Fibroblast of skin of right biceps (primary cell): Measurements from ENCODE around the gene PNMA8A.

Source experiments
- DNase-seq: peaks from one replicate; pipeline ENCODE4 v3.0.0-alpha.2; 2013

Gene PNMA8A

GRCh38 chr19:46491975-46492682 lies 20.8 kb upstream of the PNMA8A start:
- DNase-seq = no peak

- DNase-seq = no peak
Observed at GRCh38 chr19:46490774-46491173, 19.4 kb upstream of the PNMA8A start.

- DNase-seq = peak; percentile 82
Observed at GRCh38 chr19:46489445-46490272, 18.3 kb upstream of the PNMA8A start.

GRCh38 chr19:46488551-46488950 lies 17.2 kb upstream of the PNMA8A start:
- no peak for DNase-seq

GRCh38 chr19:46487802-46488445 lies 16.6 kb upstream of the PNMA8A start:
- peak; percentile 68 for DNase-seq

- DNase-seq = no peak
Observed at GRCh38 chr19:46487178-46487801, 15.9 kb upstream of the PNMA8A start.

GRCh38 chr19:46486358-46486757 lies 15.0 kb upstream of the PNMA8A start:
- DNase-seq = no peak

- no peak for DNase-seq
Observed at GRCh38 chr19:46484656-46485055, 13.3 kb upstream of the PNMA8A start.

GRCh38 chr19:46482631-46483030 lies 11.3 kb upstream of the PNMA8A start:
- peak; percentile 76 for DNase-seq

- DNase-seq = peak; percentile 63
Observed at GRCh38 chr19:46481947-46482346, 10.6 kb upstream of the PNMA8A start.

- DNase-seq = peak; percentile 39
Observed at GRCh38 chr19:46481223-46481848, 10.0 kb upstream of the PNMA8A start.

- DNase-seq = peak; percentile 85
Observed at GRCh38 chr19:46480415-46480814, 9.1 kb upstream of the PNMA8A start.

- DNase-seq = peak; percentile 86
Observed at GRCh38 chr19:46478356-46478986, 7.1 kb upstream of the PNMA8A start.

- peak; percentile 45 for DNase-seq
Observed at GRCh38 chr19:46475986-46476385, 4.6 kb upstream of the PNMA8A start.

GRCh38 chr19:46474211-46474610 lies 2.8 kb upstream of the PNMA8A start:
- no peak for DNase-seq

GRCh38 chr19:46472592-46472991 lies 1.2 kb upstream of the PNMA8A start:
- DNase-seq = no peak

GRCh38 chr19:46471811-46472543 lies 614 bp upstream of the PNMA8A start:
- DNase-seq = no peak

- DNase-seq = no peak
Observed at GRCh38 chr19:46470376-46470775, 987 bp downstream of the PNMA8A start.

- no peak for DNase-seq
Observed at GRCh38 chr19:46469541-46470185, 1.7 kb downstream of the PNMA8A start.

- DNase-seq = peak; percentile 88
Observed at GRCh38 chr19:46466536-46467196, 4.7 kb downstream of the PNMA8A start.
